Type B pancreatic cell (in vitro differentiated cells): Measurements from ENCODE around the gene PCDH15. TPM values are rescaled to one million over a fixed set of nuclear protein-coding genes. Genes with fewer than 3 reads are reported as not detected.

Experiments
- DNase-seq: peaks from one replicate; pipeline ENCODE4 v3.0.0; 2021; ENCODE audit warnings: mixed read lengths; ENCODE audit not compliant: unreplicated experiment; ENCODE audit errors: extremely low spot score
- H3K27ac Mint-ChIP-seq: 2 replicates; pipeline ENCODE4 v1.8.0; 2021; ENCODE audit warnings: mild to moderate bottlenecking, mixed read lengths
- H3K27me3 Mint-ChIP-seq: 2 replicates; pipeline ENCODE4 v1.8.0; 2021; ENCODE audit warnings: mixed read lengths
- H3K36me3 Mint-ChIP-seq: 2 replicates; pipeline ENCODE4 v1.8.0; 2021; ENCODE audit warnings: mixed read lengths
- H3K4me1 Mint-ChIP-seq: one replicate; pipeline ENCODE4 v1.8.0; 2021; ENCODE audit warnings: mixed read lengths; ENCODE audit not compliant: unreplicated experiment
- H3K4me3 Mint-ChIP-seq: 2 replicates; pipeline ENCODE4 v1.8.0; 2021; ENCODE audit warnings: mild to moderate bottlenecking, mixed read lengths
- H3K9me3 Mint-ChIP-seq: 2 replicates; pipeline ENCODE4 v1.8.0; 2021; ENCODE audit warnings: mixed read lengths
- total RNA-seq: library from RNA; stranded (reverse); gene quantifications from 2 replicates; pipeline ENCODE4 v1.2.1, GENCODE V29; 2021; ENCODE audit warnings: low replicate concordance
- TF ChIP-seq, protein P1 (sequence below): fragments of 200-600 bp; sonication (generic); conservative IDR thresholded peaks from 2 replicates; pipeline ENCODE4 v1.5.0; 2021; ENCODE audit warnings: antibody characterized with exemption, mild to moderate bottlenecking

Gene PCDH15
- total RNA-seq, 1 donor from 2014 or later: 3.5 TPM

- Mint-ChIP-seq H3K4me1 (peaks cover 7% of the 10 kb centered on the region), H3K36me3 (no peaks in the 10 kb centered on the region), H3K9me3 (no peaks in the 10 kb centered on the region), H3K4me3 (no peak overlapping the region), H3K27me3 (peaks cover 4% of the 10 kb centered on the region), H3K27ac (no peak overlapping the region)
- TF ChIP-seq, protein P1, sequence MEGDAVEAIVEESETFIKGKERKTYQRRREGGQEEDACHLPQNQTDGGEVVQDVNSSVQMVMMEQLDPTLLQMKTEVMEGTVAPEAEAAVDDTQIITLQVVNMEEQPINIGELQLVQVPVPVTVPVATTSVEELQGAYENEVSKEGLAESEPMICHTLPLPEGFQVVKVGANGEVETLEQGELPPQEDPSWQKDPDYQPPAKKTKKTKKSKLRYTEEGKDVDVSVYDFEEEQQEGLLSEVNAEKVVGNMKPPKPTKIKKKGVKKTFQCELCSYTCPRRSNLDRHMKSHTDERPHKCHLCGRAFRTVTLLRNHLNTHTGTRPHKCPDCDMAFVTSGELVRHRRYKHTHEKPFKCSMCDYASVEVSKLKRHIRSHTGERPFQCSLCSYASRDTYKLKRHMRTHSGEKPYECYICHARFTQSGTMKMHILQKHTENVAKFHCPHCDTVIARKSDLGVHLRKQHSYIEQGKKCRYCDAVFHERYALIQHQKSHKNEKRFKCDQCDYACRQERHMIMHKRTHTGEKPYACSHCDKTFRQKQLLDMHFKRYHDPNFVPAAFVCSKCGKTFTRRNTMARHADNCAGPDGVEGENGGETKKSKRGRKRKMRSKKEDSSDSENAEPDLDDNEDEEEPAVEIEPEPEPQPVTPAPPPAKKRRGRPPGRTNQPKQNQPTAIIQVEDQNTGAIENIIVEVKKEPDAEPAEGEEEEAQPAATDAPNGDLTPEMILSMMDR: no peak
- DNase-seq: no peak
These were observed 4.2 kb downstream of the PCDH15 start for GRCh38 chr10:54796881-54797280.

DNA sequence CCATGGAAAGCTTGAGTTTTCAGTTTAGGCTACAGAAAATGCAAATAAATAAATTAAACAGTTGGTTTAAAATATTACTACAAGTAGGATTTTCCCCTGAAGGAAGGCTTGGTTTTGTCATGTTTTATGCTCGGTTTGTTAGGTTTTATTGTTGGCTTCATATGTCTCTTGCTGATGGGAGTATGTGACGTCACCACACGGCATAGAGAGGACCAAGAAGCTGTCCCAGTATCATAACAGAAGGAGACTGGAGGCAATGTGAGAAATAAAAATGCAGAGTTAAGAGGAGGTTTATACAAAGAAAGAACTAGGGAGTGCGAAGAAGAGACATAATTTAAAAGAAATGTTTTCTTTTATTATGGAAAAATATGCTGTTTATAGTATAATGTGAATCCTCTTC, 24.4 kb downstream of the PCDH15 start:
- Mint-ChIP-seq H3K4me1 (no peaks in the 10 kb centered on the region), H3K27ac (no peak overlapping the region), H3K27me3 (no peaks in the 10 kb centered on the region), H3K9me3 (no peaks in the 10 kb centered on the region), H3K4me3 (no peak overlapping the region), H3K36me3 (no peaks in the 10 kb centered on the region)
- TF ChIP-seq, protein P1: no peak
- no peak for DNase-seq

- Mint-ChIP-seq H3K27ac (no peak overlapping the region), H3K4me1 (no peaks in the 10 kb centered on the region), H3K36me3 (no peaks in the 10 kb centered on the region), H3K27me3 (no peaks in the 10 kb centered on the region), H3K4me3 (no peak overlapping the region), H3K9me3 (no peaks in the 10 kb centered on the region)
- TF ChIP-seq, protein P1: no peak
- DNase-seq: no peak
These were observed 28.4 kb downstream of the PCDH15 start for GRCh38 chr10:54772468-54773122.

GRCh38 chr10:54769051-54769450, 32.0 kb downstream of the PCDH15 start:
- H3K4me3 Mint-ChIP-seq: no peak overlapping the region
- no peaks in the 10 kb centered on the region for H3K36me3 Mint-ChIP-seq
- TF ChIP-seq, protein P1: no peak
- DNase-seq: no peak
- H3K27ac Mint-ChIP-seq: no peak overlapping the region
- H3K9me3 Mint-ChIP-seq: no peaks in the 10 kb centered on the region
- H3K27me3 Mint-ChIP-seq: no peaks in the 10 kb centered on the region
- no peaks in the 10 kb centered on the region for H3K4me1 Mint-ChIP-seq

DNA sequence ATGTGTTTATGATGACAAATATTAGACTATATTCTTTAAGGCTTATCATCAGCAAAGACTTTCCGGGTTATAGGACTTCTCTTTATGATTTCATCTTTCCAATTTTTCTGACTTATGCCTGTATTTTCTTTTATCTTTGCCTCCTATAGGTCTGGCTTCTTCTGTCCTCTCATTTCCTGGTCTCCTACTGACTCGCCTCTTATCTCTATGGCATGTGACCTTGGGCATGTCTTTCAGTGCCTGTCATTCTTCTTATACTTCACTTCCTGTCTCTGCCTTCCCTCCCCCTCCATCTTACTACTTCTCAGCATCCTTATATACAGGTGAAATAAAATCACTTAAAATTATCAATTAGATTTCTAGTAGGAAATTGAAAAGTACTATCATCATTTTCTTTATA, 42.2 kb downstream of the PCDH15 start:
- Mint-ChIP-seq H3K4me3 (no peak overlapping the region), H3K36me3 (no peaks in the 10 kb centered on the region), H3K9me3 (no peaks in the 10 kb centered on the region), H3K27ac (no peak overlapping the region), H3K27me3 (no peaks in the 10 kb centered on the region), H3K4me1 (peaks cover 13% of the 10 kb centered on the region)
- TF ChIP-seq, protein P1: no peak
- no peak for DNase-seq
